Endothelial cell of hepatic sinusoid (primary cell): Measurements from ENCODE around the gene LMBR1.
"Not testable (repeated sequence)": the region's sequence is repeated elsewhere in the genome, so short reads cannot be mapped to it uniquely, and the experiment has no call there.

Experiments
- in situ Hi-C: cut with HindIII; loops from 2 replicates; pipeline ENCODE4 v1.10.0; 2017; ENCODE audit warnings: low sequenced_read_pairs

Gene LMBR1

GRCh38 chr7:156638443-156639077, 254.4 kb downstream of the LMBR1 start:
- in situ Hi-C loops = no loop called here

DNA sequence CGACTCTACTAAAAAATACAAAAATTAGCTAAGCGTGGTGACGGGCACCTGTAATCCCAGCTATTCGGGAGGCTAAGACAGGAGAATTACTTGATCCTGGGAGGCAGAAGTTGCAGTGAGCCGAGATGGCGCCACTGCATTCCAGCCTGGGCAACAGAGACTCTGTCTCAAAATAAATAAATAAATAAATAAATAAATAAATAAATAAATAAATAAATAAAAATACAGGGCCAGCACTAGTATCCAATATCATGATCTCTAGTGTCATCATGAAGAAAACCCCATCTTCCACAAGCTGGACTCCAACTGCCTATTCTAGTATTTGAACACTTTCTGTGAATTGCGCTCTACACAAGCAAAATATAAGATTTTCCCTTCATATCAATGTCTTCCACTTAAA, 255.9 kb downstream of the LMBR1 start:
- in situ Hi-C loops = not testable (repeated sequence)

DNA sequence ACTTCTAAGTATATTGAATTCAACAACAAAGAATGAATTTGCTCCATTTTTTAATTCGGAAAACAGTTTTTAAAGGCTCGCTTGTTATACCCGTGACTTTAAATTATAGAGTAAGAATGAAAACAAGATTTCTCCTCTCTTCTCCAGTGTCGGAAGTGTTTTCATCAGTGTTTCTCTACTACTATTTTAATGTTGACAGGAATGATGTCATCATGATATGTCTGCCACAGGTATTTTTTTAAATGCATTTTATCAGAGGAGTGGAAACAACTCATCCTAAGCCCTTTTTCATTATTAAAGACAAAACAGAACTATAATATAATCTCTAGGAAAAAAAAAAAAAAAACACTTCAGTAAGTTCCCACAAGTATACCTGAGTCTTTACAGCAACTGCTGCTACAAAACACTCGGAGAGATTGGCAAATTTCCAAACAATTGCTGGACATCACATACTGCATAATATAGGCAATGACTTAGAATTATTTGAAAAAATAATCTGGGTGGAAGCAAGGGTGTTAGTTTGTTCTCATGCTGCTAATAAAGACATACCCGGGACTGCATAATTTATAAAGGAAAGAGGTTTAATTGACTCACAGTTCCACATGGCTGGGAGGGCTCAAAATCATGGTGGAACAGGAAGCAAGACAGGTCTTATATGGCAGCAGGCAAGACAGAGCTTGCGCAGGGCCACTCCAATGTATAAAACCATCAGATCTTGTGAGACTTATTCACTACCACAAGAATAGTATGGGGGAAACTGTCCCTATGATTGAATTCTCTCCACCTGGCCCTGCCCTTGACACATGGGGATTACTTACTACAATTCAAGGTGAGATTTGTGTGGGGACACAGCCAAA, 257.2 kb downstream of the LMBR1 start:
- in situ Hi-C loops = no loop called here

- in situ Hi-C loops = no loop called here
These were observed 258.9 kb downstream of the LMBR1 start for GRCh38 chr7:156634117-156634516.

DNA sequence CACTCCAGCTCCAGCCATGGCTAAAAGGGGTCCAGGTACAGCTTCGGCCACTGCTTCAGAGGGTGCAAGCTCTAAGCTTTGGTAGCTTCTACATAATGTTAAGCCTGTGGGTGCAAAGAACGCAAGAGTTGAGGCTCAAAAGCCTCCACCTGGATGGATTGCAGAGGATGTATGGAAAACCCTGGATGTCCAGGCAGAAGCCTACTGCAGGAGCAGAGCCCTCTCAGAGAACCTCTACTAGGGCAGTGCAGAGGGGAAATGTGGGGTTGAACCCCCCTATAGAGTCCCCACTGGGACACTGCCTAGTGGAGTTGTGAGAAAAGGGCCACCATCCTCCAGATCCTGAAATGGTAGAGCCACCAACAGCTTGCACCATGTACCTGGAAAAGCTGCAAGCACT, 263.1 kb downstream of the LMBR1 start:
- in situ Hi-C loops = no loop called here

GRCh38 chr7:156628562-156628961, 264.4 kb downstream of the LMBR1 start:
- in situ Hi-C loops = no loop called here
